Stimulated activated CD4-positive, alpha-beta T cell treated with anti-CD3 and anti-CD28 coated beads, Interleukin-1b, Interleukin-23, amount 100 ng/mL, for 48 hours (primary cell): ENCODE data around the gene C1QL1.

ENCODE experiments used
- DNase-seq: peaks from one replicate; pipeline ENCODE4 v3.0.0-alpha.2; 2020

The C1QL1 gene

DNA sequence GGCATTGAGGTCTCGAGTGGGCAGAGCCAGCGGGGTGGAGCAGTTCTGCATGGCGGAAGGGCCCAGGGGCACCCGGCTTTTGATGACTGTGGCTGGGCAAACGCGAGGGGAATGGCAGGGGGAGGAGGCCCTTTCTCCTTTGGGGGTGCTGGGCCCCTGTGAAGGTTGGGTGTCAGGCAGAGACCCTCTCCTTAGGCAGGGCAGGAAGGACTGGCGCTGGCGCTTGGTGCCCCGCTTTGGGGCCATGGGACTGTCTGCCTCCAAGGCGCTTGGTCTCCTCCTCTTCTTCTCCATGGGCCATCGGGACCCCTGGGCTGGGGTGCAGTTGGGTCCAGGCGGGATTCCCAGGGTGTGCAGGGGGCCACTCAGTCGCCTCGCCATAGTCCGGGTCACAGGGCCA, 40.0 kb downstream of the C1QL1 start:
- DNase-seq, result no peak

DNA sequence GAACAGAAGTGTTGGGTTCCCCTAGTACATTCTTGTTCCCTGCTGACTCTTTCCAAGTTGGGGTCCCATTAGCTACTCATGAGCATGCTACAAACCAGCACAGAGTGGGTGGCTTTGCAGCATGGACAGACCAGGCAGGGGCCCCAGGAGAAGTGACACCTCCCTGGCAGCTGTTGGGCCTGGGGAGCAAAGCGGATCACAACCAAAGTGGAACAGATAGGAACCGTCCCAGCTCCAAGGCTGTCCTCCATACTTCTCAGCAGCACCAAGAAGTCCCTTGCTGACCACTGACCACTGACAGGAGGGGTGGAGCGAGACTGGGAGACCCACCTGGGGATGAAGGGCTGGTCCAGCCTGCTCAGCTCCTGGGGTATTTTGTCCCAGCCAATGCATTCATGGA, 40.4 kb downstream of the C1QL1 start:
- DNase-seq, result no peak

DNA sequence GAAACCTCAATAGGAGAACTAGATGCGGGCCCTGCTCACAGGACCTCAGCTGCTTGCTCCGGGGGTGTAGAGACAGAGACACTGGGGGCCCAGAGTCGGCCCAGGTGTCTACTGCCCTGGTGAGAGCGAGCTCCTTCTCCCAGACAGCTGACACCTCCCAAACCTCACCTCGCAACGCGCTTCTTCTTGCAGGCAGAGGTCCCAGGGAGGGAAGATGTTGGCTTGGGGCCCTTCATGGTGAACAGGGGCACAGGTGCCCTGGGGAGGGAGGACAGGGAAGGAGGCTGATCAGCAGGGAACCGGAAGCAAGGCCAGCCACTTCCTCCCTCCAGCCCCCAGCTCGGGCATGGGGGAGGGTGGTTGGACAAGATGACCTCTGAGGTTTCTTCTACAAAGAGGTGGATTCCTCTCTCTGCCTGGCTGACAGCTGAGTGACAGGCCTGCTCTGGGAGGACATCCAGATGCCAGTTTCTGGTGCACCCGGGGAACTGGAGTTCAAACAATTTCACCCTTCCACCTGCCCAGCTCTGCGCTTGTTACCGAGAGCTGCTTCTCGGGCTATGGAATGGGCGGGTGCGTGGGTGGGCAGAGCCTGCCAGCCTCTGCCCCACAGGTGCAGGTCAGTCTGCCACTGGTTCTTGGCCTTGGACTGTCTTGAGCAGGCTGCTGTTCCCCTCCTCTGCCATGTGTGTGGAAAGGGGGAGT, 41.1 kb downstream of the C1QL1 start:
- DNase-seq, result no peak

DNA sequence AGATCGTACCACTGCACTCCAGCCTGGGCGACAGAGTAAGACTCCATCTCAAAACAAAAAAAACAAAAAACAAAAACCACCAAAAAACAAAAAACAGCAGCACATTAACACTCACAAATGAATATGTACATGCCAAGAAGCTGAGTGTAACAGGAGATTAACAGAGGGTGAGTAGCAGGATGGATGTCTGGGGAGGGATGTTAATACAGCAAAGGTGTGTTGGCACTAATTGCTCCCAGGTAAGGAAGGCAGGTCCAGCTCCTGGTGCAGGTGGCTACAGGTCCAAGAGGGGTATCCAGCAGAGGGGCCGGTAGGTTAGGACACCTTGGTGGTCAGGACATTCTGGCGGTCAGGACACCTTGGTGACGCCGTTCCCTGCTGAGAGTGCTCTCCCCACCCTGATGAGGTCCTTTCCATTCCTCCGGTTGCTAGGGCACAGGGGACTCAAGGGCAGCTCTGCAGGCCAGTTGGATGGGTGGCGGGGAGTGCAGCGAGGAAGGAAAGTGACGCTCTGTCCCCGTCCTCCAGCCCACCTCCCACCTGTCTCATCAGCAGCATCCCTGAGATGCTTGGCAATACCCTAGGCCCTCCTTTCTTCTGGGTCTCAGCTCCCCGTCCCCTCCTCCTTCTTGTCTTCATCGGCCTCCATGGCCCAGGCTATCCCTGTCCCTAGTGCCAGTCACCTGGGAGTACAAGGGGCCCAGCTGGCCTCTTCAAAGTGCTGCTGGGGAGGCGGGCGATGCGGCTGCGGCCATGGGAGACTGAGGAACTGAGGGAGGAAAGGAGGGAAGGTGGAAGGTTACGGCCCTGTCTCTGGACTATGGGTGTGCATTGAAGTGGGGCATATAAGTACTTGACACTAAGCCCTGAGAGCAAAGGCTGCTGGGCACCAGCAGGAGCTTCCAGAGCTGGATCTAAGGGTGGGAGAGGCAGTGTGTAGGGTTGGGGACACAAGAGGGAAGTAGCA, 42.1 kb downstream of the C1QL1 start:
- no peak for DNase-seq

DNA sequence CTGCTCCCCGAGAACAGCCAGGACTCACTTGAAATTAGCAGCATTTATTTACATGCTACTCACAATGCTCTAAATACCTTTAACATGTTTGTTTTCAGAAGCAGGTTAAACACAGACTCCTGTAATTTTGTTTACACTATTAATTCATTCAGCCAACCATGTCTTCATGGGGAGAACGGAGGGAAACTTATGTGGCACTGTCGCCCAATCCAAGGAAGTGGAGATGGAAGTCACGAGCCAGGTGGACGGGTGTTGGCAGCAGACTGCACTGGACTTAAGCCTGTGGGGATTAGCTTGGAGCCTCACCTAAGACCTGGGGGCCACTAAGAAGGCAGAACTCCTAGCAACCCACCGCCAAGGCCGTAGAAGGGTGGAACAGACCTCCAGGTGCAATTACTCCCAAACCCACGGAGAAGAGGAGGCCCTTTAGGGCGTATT, 44.0 kb downstream of the C1QL1 start:
- no peak for DNase-seq

DNA sequence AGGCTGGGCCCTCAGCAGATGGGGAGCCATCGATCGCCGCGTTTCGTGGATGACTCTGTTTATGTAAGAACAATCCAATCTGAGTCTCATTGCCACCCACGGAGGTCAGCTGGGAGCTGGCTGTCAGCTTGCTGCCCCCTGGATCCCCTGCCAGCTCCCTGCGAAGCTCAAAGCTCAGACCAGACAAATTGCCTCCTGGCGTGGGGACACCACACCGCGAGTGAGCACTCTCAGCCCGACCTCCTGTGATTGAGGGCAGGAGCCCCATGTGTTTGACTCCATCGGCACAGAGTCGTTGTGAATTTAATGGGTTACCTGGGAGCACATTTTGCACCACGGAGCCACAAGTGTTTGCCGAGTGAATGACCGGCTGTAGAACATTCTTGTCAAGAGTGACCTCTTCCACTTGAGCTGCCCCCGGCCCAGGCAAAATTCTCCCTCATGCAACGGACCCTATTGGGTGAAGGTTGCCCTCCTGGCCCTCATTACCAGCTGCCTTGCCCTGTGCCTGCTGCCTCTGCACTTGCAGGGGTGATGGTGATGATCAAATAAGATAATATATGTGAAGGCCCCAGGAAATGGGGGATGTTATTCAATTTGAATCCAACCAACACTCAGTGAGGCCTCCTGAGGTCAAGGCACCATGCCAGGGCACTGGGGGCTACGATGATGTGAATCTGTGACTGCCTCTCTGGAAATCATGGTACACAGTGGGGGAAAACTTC, 45.2 kb downstream of the C1QL1 start:
- DNase-seq, result no peak

DNA sequence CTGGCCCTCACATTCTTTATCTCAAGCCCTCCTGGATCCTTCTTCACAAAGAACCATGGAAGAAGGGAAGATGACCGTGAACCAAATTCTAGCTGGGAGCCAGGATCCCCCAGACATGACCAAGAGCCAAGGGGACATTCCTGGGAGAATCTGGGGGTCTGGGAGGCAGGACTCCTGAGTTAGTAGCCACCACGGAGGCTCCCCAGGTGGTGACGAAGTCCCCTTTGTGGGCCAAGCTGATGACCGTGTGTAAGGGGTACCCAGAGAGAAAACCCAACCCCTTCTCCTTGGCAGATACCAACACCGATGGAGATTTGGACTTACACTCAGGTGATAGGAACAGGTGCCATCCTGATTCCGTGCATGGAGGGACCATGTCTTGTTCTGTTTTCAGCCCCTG, 46.0 kb downstream of the C1QL1 start:
- DNase-seq, result no peak

DNA sequence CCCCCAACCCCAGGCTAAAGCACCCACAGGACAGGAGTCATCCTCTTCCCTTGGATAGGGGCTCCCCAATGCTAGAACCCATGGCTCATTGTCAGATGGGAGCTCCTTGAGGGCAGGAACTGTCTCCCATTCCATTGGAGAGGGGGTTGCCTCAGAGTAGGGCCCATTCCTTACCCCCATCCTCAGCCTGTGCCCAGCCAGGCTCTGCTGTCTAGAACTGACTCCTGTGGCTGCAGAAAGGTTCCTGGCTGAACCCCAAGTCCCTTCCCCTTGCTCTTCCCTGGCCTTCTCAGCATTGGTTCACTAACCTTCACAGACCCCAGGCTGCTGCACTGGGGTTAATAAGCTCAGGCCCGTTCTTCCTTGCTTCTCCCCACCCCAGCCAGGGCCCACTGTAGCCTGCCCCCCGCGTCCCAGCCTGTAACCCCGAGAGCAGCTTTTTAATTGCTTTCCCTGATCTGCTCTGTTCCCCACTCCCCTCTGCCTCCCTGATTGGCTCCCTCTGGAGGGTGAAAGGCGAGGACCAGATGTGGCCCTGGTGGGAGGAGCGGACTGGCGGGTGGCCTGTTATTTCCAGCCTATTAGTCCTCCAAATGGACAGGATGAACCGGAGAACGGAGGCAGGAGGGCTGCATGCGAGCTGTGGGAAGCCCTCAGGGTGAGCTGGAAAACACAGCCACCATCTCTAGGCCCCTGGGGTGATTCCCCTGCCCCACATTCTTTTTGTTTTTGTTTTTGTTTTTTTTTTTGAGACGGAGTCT, 46.8 kb downstream of the C1QL1 start:
- no peak for DNase-seq

DNA sequence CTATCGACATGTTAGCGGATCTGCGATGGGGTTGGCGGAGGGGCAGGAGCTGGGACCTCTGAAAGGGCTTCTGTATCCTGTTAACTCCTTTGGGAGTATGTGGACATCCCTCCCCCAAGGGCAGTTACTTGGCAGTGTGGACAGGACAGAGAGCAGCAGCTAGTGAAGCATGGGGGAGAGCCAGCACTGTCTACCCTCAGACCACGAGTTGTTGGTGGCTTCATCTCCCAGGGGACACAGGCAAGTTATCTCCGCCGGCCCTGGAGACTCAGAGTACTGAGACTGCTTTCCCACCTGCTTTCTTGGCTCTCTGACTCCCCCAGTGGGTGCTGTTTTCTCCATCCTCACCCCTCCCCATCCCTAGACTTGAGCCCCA, 47.5 kb downstream of the C1QL1 start:
- DNase-seq, result no peak

DNA sequence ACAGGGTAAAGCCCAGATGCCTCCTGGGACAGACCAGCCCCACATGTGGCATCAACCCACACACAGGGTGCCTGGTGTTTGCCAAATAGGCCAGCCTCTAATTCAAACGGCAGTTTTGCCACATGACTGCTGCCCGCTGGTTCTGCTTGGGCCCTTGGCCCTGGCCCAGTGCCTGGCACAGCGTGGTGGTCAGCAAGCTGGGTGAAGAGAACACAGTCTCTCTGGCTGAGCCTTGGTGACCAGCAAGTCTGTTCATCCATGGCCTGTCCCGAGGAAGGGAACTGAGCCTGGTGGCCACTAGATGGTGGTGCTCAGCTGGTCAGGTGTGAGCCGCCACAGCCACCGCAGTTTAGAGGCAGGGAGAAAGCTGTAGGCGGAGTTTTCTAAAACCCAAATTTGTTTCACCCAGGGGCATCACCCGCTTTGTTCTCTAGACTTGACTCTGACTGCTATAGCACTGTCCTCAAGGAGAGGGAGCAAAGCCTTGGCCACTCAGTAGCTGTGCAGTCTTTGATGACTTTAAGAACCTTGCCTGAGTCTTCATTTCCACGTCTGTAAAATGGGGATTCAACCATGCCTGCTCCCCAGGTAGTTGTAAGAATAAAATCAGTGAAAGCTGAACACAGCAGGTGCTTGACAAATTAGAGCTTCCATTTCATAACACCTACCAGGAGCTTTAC, 48.1 kb downstream of the C1QL1 start:
- peak; percentile 71 for DNase-seq

DNA sequence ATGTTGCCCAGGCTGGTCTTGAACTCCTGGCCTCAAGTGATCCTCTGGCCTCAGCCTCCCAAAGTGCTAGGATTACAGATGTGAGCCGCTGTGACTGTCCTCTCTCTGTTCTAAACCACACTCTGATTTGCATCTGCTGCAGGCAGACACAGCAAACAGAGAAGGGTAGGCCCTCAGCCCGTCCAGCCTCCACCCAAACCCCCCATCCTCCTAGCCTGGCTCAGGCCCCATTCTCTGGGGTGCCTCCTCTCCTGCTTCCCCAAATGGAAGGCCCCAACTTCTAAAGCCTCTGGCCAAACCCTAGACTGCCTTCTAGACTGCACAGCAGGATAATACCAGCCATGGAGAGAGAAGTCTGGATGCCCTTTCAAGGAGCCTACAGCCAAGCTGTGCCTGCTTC, 48.7 kb downstream of the C1QL1 start:
- no peak for DNase-seq

DNA sequence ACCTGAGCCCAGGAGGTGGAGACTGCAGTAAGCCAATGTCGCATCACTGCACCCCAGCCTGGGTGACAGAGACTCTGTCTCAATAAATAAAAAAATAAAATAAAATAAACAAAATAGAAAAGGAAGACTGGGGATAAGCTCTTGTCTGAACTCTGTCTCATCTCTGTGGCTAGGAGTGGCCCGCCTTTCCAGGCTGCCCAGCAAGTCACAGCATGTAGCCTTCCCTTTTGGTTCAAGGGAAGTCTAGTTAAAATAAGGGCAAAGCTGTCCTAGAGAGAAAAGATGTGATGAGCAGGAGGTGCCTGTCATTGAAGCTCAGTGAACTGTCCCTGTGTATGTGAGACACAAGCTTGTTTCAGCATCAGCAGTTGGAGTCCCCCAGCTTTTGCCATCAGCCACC, 50.1 kb downstream of the C1QL1 start:
- DNase-seq, result no peak

DNA sequence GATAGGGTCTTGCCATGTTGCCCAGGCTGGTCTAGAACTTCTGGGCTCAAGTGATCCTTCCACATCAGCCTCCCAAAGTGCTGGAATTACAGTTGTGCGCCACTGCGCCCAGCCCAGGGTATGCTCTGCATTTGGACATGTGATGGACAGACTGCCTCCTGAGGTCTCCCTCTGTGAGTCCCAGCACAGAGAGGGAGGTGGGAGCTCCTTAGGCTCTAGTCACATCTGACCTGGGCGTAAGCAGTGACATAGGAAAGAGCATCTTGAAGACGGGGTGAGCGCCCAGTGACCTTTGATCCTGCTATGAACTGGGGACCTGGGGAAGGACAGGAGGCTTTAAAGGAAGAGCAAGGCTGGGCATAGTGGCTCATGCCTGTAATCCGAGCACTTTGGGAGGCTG, 50.6 kb downstream of the C1QL1 start:
- DNase-seq, result no peak

DNA sequence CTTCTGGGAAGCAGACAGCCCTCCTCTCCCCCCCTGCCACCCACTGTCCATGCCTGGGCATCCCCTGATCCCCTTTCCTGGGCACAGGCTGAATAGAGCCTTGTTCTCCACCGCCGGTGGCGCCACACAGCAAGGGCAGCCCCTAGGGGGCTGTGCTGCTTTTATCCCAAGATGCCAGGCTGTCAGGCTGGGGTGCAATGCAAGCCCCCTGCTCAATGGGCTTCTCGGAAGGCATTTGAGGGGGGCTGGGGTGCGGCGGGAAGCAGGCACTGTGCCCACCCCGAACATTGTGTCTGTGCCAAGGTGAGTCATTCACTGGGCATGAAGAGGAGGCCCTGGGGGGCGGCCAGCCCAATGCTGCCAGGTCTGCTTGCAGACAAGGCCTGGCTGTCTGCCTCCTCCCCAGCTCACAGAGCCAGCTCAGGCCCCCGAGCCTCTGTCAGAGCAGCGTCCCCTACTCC, 51.3 kb downstream of the C1QL1 start:
- no peak for DNase-seq

DNA sequence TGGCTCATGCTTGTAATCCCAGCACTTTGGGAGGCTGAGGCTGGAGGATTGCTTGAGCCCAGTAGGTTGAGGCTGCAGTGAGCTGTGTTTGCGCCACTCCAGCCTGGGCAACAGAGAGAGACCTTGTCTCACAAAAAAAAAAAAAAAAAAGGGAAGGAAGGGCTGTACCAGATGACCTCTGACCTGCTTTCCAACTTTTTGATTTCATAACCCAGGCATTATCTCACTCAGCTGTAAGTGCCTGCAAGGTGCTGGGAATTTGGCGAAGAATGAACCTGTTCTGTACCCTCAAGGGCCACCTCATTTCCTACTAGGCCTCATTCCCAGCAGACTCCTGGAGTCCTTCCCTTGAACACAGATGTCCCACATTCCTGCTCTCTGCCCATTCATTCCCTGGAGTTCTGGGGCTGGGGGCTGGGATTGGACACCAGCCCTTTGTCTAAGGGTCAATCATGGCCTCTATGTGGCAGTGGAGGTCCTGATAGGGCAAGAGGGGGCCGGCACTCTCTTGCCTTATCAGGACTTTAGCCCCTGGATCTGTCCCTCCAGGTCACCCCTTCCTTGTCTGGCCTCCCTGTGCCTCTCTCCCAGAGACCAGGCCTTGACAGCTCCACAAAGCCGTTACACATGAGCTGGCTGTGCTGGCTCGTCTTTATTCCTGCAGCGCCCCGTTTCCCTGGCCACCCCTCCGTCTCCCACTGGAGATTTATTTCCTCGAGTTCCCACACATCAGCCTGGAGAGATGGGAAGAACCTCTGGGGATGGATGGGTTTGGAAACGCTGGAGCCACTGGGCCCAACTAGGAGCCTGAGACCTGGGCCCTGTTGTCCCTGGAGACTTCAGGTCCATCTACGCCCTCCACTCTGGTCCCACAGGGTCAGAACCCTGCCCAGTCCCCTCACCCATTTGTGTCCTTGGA, 52.0 kb downstream of the C1QL1 start:
- DNase-seq, result no peak

DNA sequence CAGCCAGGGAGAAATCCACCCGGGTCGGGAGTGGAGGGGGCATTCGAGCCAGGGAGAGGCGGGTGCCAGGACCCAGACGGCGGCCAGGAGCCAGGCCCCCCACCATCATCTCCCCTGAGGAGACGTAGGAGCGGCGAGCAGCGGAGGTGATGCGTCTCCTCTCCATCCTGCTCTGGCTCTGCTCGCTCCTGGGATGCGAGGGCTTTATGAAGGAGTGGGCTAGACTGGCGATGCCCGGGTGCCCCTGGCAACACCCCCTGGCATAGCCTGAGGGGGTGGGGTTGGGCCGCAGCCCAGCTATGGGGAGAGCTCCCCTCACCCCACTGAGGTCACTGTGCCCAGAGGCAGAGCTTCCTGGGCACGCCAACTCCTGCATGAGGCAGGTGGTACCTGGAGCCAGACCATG, 52.8 kb downstream of the C1QL1 start, which contains the start of gene GFAP:
TSS of gene GFAP (minus strand) at position 180 of the 406 bp plus-strand sequence. CDS start at position 166, 14 bp downstream.
- no peak for DNase-seq

DNA sequence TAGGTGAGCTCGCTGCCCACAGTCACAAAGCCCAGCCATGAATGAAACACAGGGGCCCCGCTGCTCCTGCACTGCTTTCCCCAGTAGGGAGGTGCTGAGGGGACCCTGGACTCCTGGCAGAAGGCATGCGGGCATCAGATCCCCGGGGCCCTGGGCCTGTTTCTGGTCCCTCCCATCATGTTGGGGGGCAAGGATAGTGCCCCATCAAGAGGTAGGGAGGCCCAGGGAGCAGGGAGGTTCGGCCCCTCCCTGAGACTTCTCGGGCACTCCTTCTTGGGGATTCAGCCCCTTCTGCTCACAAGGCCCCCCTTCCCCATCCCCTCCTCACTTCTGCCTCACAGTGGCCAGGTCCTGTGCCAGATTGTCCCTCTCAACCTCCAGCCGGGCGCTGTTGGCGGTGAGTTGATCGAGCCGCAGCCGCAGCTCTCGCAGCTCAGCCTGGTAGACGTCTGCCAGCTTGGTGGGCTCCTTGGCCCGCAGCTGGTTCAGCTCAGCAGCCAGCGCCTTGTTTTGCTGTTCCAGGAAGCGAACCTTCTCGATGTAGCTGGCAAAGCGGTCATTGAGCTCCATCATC, 53.3 kb downstream of the C1QL1 start:
- no peak for DNase-seq

DNA sequence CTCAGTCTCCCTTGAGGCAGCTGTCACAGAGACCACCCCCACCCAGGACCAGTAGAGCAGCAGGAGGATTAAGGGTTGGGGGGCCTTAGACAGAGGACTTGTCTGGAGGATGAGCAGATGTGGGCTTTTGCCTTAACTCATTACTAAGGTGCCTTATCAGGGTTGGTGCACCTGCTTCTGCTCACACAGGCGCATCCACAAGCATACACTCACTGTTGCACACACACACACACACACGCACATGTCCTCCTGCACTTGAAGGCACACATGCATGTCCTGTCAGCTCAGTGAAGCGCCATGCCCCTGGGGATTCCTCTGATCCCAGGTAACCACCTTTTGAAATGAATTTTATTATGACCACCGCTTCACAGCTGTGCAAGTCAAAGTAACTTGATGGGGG, 54.0 kb downstream of the C1QL1 start:
- DNase-seq, result no peak

DNA sequence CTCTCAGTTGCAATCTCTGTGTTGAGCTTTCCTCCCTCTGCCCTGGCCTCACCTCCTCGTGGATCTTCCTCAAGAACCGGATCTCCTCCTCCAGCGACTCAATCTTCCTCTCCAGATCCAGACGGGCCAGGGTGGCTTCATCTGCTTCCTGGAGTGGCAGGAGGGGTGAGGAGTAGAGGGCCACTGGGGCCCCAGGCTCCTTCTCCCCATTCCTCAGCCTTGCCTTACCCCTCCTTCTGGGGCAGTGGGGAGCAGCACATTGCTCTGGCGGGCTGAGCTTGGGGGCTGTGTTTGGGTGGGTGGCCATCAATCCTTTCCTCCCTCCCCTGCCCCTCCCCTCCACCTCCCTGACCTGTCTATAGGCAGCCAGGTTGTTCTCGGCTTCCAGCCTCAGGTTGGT, 54.4 kb downstream of the C1QL1 start:
- no peak for DNase-seq

DNA sequence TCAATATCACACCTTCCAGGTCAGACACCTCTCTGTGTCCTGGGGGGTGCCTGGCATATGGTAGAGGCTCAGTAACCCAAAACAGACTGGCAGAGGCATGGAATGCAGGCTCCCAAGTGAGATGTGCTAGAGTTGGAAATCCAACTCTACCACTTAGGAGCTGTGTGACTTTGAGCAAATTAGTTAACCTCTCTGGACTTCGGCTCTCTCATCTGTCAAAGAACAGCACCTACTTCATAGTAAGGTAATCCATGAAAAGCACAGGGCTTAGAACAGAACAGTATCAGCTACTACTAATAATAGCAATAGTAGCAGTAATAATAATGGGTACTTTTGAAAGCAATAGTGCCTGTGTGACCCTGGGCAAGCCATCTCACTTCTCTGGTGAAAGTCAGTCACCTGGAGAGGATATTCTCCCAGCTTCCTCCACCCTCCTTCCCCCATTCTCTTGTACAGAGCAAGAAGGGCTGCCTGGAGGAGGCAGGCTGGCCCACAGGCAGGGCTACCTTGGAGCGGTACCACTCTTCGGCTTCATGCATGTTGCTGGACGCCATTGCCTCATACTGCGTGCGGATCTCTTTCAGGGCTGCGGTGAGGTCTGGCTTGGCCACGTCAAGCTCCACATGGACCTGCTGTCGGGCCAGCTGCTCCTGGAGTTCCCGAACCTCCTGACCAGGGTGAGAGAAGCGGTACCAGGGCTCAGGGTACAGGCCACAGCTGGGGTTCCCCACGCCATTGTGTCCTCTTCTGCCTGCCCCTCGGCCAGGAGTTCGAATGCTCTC, 55.1 kb downstream of the C1QL1 start:
- DNase-seq, result no peak
